ENCODE measurements around the gene ECM2.

Gene ECM2

DNA sequence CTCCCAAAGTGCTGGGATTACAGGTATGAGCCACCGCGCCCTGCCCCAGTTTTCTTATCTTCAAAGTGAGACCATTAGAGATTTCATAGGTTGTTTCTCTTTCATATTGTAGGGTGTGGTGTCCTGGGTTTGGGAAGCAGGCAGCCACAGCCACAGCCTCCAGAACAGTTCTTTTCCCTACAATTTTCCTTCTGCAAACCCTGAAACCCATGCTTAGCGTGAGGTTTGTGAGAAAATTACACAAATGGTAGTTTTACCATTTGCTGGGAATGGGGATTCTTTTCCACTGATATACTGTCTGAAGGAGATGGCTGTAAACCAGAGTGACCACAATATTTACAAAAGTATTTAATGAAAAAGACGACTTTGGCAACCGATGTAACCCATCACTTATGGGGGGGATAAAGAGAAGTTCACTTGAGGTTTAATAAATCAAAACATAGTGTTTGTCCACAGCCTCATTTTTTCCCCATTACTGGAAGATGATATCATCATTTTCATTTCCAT, 26.7 kb upstream of the ECM2 start:
- H3K4me2 ChIP-seq (ENCODE audit: low read length): no peak overlapping the region
- H3K27ac ChIP-seq (ENCODE audit: low read depth, low read length): no peak overlapping the region
- no peaks in the 10 kb centered on the region for H3K36me3 ChIP-seq (ENCODE audit: control insufficient read depth, low read length)

GRCh38 chr9:92561374-92562330, 25.9 kb upstream of the ECM2 start:
- Histone ChIP-seq H3K4me3 (ENCODE audit: low read length) (no peak overlapping the region), H3K27me3 (ENCODE audit: control insufficient read depth, low read length) (no peaks in the 10 kb centered on the region), H3K9me3 (ENCODE audit: control insufficient read depth, insufficient read depth, low read length) (no peaks in the 10 kb centered on the region), H3K4me2 (ENCODE audit: low read length) (no peak overlapping the region), H3K4me1 (ENCODE audit: control insufficient read depth, low read length) (no peaks in the 10 kb centered on the region), H3K79me2 (ENCODE audit: control insufficient read depth, low read length) (no peaks in the 10 kb centered on the region), H4K20me1 (ENCODE audit: control insufficient read depth, insufficient read depth, low read depth, low read length) (no peaks in the 10 kb centered on the region), H3F3A (ENCODE audit: control insufficient read depth, insufficient read depth) (no peaks in the 10 kb centered on the region), H3K27ac (ENCODE audit: low read depth, low read length) (no peak overlapping the region), H3K9me2 (replicated peaks; ENCODE audit: control insufficient read depth, low read length) (no peaks in the 10 kb centered on the region), H3K36me3 (ENCODE audit: control insufficient read depth, low read length) (no peaks in the 10 kb centered on the region)
- TF ChIP-seq EZH2phosphoT487 (IDR thresholded peaks at IDR 0.05; ENCODE audit: borderline replicate concordance, low read length) (no peak), CTCF (IDR thresholded peaks at IDR 0.05; ENCODE audit: low read depth, low read length, poor library complexity, severe bottlenecking) (no peak)

More for the DNA sequence above, 26.7 kb upstream of the ECM2 start:
- Histone ChIP-seq H3K9me2 (replicated peaks; ENCODE audit: control insufficient read depth, low read length) (no peaks in the 10 kb centered on the region), H3F3A (ENCODE audit: control insufficient read depth, insufficient read depth) (no peaks in the 10 kb centered on the region), H3K79me2 (ENCODE audit: control insufficient read depth, low read length) (no peaks in the 10 kb centered on the region), H3K4me3 (ENCODE audit: low read length) (no peak overlapping the region), H3K27me3 (ENCODE audit: control insufficient read depth, low read length) (no peaks in the 10 kb centered on the region), H3K9me3 (ENCODE audit: control insufficient read depth, insufficient read depth, low read length) (no peaks in the 10 kb centered on the region), H4K20me1 (ENCODE audit: control insufficient read depth, insufficient read depth, low read depth, low read length) (no peaks in the 10 kb centered on the region), H3K4me1 (ENCODE audit: control insufficient read depth, low read length) (no peaks in the 10 kb centered on the region)
- TF ChIP-seq CTCF (IDR thresholded peaks at IDR 0.05; ENCODE audit: low read depth, low read length, poor library complexity, severe bottlenecking) (no peak), EZH2phosphoT487 (IDR thresholded peaks at IDR 0.05; ENCODE audit: borderline replicate concordance, low read length) (no peak)

GRCh38 chr9:92558612-92559374, 23.0 kb upstream of the ECM2 start:
- H3K27ac ChIP-seq (ENCODE audit: low read depth, low read length): no peak overlapping the region
- no peaks in the 10 kb centered on the region for H3K79me2 ChIP-seq (ENCODE audit: control insufficient read depth, low read length)
- no peaks in the 10 kb centered on the region for H4K20me1 ChIP-seq (ENCODE audit: control insufficient read depth, insufficient read depth, low read depth, low read length)
- H3K9me3 ChIP-seq (ENCODE audit: control insufficient read depth, insufficient read depth, low read length): no peaks in the 10 kb centered on the region
- no peak overlapping the region for H3K4me2 ChIP-seq (ENCODE audit: low read length)
- no peak overlapping the region for H3K4me3 ChIP-seq (ENCODE audit: low read length)
- no peaks in the 10 kb centered on the region for H3K4me1 ChIP-seq (ENCODE audit: control insufficient read depth, low read length)
- TF ChIP-seq CTCF (IDR thresholded peaks at IDR 0.05; ENCODE audit: low read depth, low read length, poor library complexity, severe bottlenecking): no peak
- TF ChIP-seq EZH2phosphoT487 (IDR thresholded peaks at IDR 0.05; ENCODE audit: borderline replicate concordance, low read length): no peak
- H3K9me2 ChIP-seq (replicated peaks; ENCODE audit: control insufficient read depth, low read length): no peaks in the 10 kb centered on the region
- no peaks in the 10 kb centered on the region for H3K36me3 ChIP-seq (ENCODE audit: control insufficient read depth, low read length)
- no peaks in the 10 kb centered on the region for H3K27me3 ChIP-seq (ENCODE audit: control insufficient read depth, low read length)
- no peaks in the 10 kb centered on the region for H3F3A ChIP-seq (ENCODE audit: control insufficient read depth, insufficient read depth)
